Left renal pelvis (tissue), 4 donors: ENCODE results near the gene PARD3. TPM values are rescaled to one million over a fixed set of nuclear protein-coding genes. Genes with fewer than 3 reads are reported as not detected.
"Not testable (repeated sequence)": the region's sequence is repeated elsewhere in the genome, so short reads cannot be mapped to it uniquely, and the experiment has no call there.

ENCODE experiments used
- DNase-seq, 4 donors: peaks; one replicate each; pipeline ENCODE4 v3.0.0-alpha.2; 2013; ENCODE audit warnings: low read depth in 4 of 4, low spot score in 3 of 4
- polyA plus RNA-seq, 4 donors: library from polyadenylated mRNA; unstranded; fragments of 120-200 nt; gene quantifications; one replicate each; pipeline ENCODE4 v1.2.1, GENCODE V29; 2013; ENCODE audit not compliant: insufficient read length in 4 of 4

PARD3 gene
- polyA plus RNA-seq, 4 donors: 56.7 to 75.5 (median 69.4) TPM

- DNase-seq: no peak
Measured at GRCh38 chr10:34292675-34293074, 522.4 kb downstream of the PARD3 start.

GRCh38 chr10:34292194-34292565 lies 522.9 kb downstream of the PARD3 start:
- no peak for DNase-seq

GRCh38 chr10:34291466-34292193 lies 523.5 kb downstream of the PARD3 start:
- no peak for DNase-seq

GRCh38 chr10:34290412-34291081 lies 524.5 kb downstream of the PARD3 start:
- DNase-seq: no peak

DNA sequence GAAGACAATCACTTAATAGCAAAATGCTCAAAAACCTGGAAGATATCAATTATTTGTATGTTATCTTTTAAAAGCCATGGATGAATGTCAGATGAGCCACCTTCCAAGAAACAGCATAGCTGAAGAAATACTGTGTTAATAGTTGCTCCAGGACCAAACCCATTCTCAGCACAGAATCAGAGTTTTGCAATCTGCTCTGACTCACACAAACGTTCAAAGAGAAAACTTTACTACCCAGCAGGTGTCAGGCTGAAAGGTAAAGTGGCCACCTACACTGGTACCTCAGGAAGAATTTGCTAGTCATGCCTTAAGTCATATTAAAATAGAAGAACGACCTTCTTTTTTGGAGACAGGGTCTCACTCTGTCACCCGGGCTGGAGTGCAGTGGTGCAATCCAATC lies 526.5 kb downstream of the PARD3 start:
- no peak for DNase-seq

DNA sequence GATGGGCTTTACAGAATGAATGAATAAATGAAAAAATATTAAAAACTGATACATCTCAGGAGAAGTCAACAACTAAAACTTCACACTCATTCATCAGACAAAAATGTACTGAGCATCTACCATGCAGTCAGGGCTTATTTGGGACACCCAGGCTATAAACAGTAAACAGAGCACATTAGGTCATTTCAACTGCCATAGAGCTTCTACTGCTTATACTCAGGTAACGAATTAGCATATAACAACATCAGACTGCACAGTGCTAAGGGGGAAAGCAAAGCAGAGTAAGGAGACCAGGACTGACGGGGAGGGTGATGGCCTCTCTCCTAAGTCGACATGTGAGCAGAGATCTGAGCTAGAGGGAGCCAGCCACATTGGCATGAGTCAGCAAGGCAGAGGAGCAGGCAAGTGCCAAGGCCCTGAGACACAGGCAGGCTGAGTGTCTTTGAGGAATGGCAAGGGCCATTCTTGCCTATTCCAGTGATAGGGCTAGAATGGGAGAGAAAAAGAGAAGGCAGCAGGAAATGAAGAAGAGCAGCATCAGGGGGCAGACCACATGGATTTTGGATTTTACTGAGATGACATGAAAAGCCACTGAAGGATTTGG lies 528.9 kb downstream of the PARD3 start:
- DNase-seq: no peak

GRCh38 chr10:34281661-34282582 lies 533.2 kb downstream of the PARD3 start:
- DNase-seq: no peak

DNA sequence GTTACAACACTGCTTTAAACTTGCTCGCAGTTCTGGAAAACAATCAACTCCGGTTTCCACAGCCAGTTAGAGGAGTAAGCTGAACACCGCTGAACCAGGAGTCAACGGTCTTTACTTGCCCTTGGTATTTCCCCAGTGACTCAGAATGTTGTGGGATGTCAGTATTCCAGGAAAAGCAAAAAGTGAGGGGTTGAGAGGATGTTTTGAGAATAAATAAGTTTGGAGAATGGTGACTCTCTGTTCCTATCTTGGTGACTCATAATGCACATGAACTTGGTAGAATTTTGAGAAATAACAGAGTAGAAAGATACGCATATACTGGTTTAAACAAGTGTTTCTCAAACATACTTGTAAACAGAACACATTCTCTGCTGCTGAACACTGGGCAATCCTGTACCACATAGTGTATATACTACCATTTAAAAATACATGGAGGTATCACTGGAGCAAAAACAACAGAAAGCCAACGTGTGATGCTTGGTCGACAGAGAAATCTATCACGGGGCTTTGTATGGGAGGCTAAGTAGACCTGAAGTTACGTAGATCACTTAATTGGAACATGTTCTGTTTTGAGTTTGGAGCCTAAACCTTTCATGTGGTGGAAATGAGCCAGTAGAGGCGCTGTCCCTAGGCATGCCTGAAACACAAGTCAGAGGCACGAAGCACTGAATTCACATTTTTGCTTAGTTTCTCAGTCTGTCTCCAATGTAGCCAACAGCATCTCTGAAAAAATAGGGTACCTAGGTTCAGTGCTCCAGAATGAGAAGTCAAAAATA lies 534.3 kb downstream of the PARD3 start:
- no peak for DNase-seq

GRCh38 chr10:34275626-34276130 lies 539.4 kb downstream of the PARD3 start:
- no peak for DNase-seq

DNA sequence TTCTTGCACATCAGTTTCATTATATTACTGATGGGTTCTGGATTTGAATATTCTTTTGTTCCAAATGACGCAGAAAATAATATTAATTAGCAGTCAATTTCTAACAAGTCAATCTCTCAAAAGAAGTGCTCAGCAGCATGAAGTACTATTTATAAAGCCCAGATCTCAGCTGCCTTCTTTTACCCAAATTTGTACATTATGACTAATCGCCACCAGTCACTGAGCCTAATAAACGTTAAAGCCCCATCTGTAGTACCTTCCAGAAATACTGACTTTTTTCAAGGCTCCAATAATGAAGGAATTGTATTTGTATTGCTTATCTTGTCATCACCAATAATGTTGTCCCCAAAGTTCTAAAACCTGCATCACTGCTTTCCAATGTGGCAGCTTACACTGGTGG lies 540.2 kb downstream of the PARD3 start:
- DNase-seq: no peak

GRCh38 chr10:34273340-34273739 lies 541.8 kb downstream of the PARD3 start:
- DNase-seq: no peak

DNA sequence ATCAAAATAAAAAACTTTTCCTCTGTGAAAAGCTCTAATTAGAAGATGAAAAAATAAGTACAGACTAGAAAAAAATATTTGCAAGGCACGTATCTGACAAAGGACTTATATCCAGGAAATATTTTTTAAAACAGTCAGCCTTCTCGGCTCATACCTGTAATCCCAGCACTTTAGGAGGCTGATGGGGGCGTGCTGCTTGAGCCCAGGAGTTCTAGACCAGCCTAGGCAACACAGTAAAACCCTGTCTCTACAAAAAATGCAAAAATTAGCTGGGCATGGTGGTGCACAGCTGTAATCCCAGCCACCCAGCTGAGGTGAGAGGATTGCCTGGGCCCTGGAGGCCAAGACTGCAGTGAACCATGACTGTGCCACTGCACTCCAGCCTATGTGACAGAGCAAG lies 542.8 kb downstream of the PARD3 start:
- DNase-seq: no peak

GRCh38 chr10:34268410-34268809 lies 546.7 kb downstream of the PARD3 start:
- not testable (repeated sequence) for DNase-seq

- DNase-seq: no peak
Measured at GRCh38 chr10:34262985-34263384, 552.1 kb downstream of the PARD3 start.

- DNase-seq: no peak
Measured at GRCh38 chr10:34260904-34261303, 554.2 kb downstream of the PARD3 start.

- no peak for DNase-seq
Measured at GRCh38 chr10:34256216-34256615, 558.9 kb downstream of the PARD3 start.

DNA sequence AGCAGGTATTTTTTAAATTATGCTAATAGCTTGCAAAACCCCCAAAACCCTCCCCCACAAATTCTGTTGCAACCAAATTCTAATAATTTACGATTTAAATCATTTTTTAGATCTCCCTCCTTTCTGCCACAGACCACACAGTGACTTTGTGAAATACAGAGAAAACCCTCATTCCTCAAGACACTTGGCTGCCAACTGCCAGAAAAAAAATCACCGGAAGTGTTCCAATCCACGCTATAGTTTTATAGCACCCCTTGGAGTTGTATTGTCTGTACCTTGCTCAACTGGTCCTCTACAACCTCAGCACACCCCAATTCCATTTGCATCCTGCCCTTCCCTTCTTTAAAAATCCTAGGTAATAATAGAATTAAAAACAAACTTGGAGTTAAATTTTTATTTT lies 560.1 kb downstream of the PARD3 start:
- no peak for DNase-seq

DNA sequence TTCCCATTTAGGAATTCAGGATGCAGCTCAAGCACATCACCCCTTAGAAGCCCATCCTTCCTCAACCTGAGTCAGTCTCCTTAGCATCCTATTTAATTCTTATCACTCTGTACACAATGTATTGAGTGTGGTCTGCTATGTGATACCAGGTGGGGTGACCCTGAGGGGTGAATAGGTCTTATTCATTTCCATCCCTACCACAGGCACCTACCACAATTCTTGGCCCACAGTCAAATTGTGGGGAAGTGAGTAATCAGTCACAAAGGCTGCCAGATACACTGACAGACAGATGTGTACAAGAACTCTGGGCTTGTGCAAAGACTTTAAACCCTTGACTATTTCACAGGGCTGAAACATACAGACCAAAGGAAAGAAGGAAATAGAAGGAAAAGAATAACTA lies 560.5 kb downstream of the PARD3 start:
- no peak for DNase-seq

- no peak for DNase-seq
Measured at GRCh38 chr10:34252111-34252510, 563.0 kb downstream of the PARD3 start.

- DNase-seq: no peak
Measured at GRCh38 chr10:34251177-34251576, 563.9 kb downstream of the PARD3 start.
